DLD1 (cell line): Measurements from ENCODE around the gene S100PBP.

Experiments used
- in situ Hi-C: cut with HindIII; loops from 2 replicates; pipeline ENCODE4 v1.10.0; 2017; ENCODE audit warnings: low sequenced_read_pairs

The S100PBP gene

DNA sequence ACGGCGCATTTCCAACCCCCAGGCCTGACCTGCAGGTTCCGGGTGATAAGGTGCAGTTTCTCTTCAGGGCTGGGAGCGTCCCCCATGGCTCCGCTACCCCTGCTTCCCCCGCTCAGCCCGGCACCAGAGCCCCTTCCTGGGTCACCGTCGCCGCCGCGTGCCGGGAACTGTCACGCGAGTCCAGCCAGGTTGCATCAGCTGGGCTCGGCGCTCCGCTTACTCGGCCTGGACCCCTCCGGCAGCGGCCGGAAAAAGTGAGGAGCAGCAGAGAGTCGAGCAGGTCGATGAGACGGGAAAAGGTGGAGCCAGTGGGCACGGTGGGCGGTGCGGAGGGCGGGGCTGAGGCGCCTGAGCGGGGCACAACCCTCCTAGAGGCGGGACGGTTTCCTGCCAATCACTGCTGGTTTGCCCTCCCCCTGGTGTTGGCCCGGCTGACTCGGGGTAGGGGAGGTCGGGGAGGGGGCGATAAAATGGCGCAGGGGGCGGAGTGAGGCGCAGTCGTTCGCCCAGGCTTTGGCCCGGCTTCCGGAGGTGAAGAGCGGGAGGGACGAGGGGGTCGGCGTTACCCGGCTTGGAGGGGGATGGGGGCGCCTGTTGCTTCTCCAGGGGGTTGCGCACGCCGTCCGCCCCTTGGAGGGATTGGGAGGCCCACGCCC lies at the start of gene S100PBP, which contains the start of gene YARS1:
TSS of gene S100PBP (plus strand) at position 495 of the 656 bp plus-strand sequence. CDS start 8,447 bp downstream, outside the sequence.
TSS of gene YARS1 (minus strand) at position 200 of the 656 bp plus-strand sequence. CDS start at position 86, 114 bp downstream.
- in situ Hi-C loops: no loop called here

DNA sequence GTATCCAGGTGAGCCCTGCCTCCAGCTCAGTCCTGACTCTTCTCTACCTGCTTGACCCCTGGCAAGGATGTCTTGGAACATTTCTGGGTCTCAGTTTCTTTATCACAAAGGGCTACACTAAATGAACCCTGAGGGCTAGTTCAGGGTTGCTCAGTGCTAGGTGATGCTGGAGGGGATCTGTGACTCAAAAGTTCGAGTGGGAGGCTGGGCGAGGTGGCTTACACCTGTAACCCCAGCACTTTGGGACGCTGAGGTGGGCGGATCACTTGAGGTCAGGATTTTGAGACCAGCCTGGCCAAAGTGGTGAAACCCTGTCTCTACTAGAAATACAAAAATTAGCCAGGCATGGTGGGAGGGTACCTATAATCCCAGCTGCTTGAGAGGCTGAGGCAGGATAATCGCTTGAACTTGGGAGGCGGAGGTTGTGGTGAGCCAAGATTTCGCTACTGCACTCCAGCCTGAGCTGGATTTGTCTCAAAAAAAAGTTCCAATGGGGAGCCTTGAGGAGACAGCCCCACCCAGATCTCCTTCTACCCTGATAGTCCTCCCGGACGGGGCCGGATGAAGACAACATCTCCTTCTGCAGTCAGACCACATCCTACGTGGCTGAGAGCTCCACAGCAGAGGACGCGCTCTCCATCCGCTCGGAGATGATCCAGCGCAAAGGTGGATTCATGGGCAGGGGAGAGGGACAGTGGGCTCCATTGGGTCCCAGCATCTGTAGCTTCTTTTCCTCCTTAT lies 49.2 kb upstream of the S100PBP start:
- in situ Hi-C loops: no loop called here

GRCh38 chr1:32769524-32770220 lies 47.8 kb upstream of the S100PBP start:
- in situ Hi-C loops: no loop called here

DNA sequence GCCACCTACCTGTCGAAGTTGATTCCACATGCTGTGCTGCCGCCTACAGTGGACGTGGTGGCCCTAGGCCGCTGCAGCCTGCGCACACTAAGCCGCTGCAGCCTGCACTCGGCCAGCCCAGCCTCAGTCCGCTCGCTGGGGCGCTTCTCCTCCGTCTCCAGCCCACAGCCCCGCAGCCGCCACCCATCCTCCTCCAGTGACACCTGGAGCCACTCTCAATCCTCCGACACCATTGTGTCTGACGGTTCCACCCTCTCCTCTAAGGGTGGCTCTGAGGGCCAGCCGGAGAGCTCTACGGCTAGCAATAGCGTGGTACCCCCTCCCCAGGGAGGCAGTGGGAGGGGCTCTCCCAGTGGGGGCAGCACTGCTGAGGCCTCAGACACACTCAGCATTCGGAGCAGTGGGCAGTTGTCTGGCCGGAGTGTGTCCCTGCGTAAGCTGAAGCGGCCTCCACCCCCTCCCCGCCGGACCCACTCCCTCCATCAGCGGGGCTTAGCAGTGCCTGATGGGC lies 47.2 kb upstream of the S100PBP start:
- in situ Hi-C loops: no loop called here

DNA sequence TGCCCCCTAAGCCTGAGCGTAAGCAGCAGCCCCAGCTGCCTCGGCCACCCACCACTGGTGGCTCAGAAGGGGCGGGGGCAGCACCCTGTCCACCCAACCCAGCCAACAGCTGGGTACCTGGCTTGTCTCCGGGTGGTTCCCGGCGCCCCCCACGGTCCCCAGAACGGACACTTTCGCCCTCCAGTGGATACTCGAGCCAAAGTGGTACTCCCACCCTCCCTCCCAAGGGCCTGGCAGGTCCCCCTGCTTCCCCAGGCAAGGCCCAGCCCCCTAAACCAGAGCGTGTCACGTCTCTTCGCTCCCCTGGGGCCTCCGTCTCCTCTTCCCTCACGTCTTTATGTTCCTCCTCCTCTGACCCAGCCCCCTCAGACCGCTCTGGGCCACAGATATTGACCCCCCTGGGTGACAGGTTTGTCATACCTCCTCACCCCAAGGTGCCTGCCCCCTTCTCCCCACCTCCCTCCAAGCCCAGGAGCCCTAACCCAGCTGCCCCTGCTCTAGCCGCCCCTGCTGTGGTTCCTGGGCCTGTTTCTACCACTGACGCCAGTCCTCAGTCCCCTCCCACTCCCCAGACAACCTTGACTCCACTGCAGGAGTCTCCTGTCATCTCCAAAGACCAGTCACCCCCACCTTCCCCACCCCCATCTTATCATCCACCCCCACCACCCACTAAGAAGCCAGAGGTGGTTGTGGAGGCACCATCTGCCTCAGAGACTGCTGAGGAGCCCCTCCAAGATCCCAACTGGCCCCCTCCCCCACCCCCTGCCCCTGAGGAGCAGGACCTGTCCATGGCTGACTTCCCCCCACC lies 46.5 kb upstream of the S100PBP start:
- in situ Hi-C loops: no loop called here

GRCh38 chr1:32771561-32772280 lies 45.7 kb upstream of the S100PBP start:
- in situ Hi-C loops: no loop called here

GRCh38 chr1:32772281-32773017 lies 45.0 kb upstream of the S100PBP start:
- in situ Hi-C loops: no loop called here

- in situ Hi-C loops: no loop called here
These were observed 44.3 kb upstream of the S100PBP start for GRCh38 chr1:32773018-32773763.

- in situ Hi-C loops: no loop called here
These were observed 43.5 kb upstream of the S100PBP start for GRCh38 chr1:32773764-32774463.

DNA sequence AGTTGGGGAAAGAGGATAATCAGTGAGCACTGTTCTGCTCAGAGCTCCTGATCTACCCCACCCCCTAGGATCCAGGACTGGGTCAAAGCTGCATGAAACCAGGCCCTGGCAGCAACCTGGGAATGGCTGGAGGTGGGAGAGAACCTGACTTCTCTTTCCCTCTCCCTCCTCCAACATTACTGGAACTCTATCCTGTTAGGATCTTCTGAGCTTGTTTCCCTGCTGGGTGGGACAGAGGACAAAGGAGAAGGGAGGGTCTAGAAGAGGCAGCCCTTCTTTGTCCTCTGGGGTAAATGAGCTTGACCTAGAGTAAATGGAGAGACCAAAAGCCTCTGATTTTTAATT lies 43.0 kb upstream of the S100PBP start:
- in situ Hi-C loops: no loop called here

DNA sequence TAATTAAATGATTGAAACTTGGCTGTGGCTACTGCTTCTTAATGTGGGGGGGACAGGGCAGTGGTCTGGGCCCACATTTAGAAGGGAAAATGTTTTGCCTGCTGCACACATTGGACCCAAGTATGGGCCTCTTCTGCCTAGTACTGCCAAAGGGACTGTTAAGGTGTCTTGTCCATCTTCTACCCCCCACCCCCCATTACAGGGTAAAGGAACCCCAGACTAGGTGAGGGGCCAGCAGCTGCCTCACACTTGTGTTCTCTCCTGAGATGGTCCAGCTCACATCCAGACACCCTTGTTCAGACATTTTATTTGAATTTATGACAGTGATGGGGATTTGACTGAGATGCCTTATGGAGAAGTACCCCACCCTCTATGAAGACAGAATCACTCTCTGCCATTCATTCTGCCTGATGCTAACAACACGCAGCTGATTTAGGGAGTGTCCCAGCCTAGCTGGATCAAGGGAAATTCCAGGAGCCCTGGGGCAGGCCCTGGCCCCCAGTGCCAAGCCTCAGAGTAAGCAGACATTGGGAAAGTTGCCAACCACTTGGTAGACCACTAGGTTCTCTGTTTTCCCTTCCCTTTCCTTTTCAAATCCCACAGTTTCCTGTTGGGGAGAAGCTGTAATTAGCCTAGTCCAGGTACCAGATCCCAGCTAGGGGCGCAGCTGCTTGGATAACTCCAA lies 42.4 kb upstream of the S100PBP start:
- in situ Hi-C loops: no loop called here

DNA sequence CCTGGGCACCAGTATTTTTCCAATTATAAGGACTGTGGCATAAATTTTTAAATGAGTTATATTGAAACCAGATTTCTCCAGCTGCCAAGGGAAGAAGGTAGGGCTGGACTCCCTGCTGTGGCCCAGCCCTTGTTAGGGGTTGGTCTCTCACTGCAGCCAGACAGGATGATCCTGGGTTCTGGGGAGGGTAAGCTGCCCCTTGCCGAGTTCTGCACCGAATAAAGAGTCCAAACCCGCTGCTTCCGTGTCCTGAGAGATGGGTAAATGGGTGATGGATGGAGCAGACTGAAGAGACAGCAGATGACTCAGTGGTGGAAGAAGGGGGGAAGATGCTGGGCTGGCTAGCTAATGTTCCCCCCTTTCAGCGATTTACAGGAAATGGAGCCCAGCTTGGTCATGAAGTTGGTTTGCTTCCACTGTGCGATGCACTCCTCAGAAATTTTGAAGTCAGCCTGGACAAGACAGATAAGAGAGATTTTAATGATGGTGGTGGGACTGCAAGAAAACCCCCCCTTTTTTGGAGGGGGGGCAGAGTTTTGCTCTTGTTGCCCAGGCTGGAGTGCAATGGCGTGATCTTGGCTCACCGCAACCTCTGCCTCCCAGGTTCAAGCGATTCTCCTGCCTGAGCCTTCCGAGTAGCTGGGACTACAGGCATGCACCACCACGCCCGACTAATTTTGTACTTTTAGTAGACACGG lies 41.7 kb upstream of the S100PBP start:
- in situ Hi-C loops: no loop called here

DNA sequence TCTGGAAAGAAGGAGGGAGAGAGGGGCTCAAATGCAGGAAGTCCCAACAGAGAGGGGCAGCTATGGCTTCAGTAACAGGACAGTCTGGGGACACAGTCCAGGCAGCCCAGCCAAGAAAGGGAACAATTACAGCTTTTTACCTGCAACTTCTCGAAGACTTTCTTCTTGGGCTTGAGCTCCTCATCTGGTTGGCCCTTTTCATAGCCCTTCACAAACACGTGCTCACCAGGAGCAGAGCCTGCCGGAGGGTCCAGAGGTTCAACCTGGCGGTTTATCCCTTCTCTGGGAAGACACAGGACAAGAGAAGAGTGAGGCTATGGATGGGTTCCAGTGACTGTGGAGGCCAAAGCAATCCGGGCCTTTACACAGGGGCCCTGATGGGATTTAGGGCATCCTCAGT lies 38.2 kb upstream of the S100PBP start:
- in situ Hi-C loops: no loop called here

GRCh38 chr1:32780005-32780404 lies 37.4 kb upstream of the S100PBP start:
- in situ Hi-C loops: no loop called here

GRCh38 chr1:32780628-32781234 lies 36.7 kb upstream of the S100PBP start:
- in situ Hi-C loops: no loop called here

DNA sequence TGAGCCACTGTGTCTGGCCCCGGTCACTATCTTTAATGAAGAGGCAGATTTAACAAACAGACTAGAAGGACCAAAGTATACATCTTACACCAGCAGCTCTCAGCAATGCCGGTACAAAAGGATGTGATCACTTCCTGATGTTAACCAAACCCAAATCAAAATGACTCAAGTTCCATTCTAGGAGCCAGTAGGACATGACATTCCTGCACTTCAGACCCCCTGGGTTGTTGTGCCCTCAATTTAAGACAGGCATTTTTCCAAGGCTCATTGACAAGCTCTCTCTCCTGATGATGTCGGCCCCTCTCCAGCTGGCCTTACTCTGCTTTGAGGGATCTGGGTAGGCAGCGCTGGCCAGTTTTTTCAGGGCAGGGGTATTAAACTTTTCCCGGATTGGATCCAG lies 35.4 kb upstream of the S100PBP start:
- in situ Hi-C loops: no loop called here

GRCh38 chr1:32783851-32784250 lies 33.6 kb upstream of the S100PBP start:
- in situ Hi-C loops: no loop called here
